A549 (cell line): ENCODE data around the gene SORBS1.

ENCODE experiments used
- BHLHE40 ChIP-seq: IDR thresholded peaks from 2 replicates; pipeline ENCODE4 v1.6.1; 2012; ENCODE audit warnings: low read depth, low read length, inconsistent platforms
- CHD4 ChIP-seq: fragments of 200-600 bp; sonication (generic); IDR thresholded peaks from 2 replicates; pipeline ENCODE4 v1.6.1; 2016; ENCODE audit warnings: antibody characterized with exemption, mild to moderate bottlenecking, borderline replicate concordance
- CTCF ChIP-seq: fragments of >200 bp; sonication (Bioruptor Twin); formaldehyde crosslinking; IDR thresholded peaks from 3 replicates; pipeline ENCODE4 v1.5.1; 2016
- EHF ChIP-seq: fragments of 250-450 bp; sonication (Bioruptor Pico); IDR thresholded peaks from 2 replicates; pipeline ENCODE4 v1.5.0; 2020; ENCODE audit warnings: mild to moderate bottlenecking
- ELK1 ChIP-seq: fragments of 150-350 bp; IDR thresholded peaks from 2 replicates; pipeline ENCODE4 v1.6.1; 2014; ENCODE audit warnings: low read depth, mild to moderate bottlenecking, low read length
- EP300 ChIP-seq, 2 experiments: fragments of >200 bp; sonication (Bioruptor Twin); formaldehyde crosslinking; IDR thresholded peaks; 2 replicates in 1 of 2; 3 replicates in 1 of 2; pipeline ENCODE4 v1.6.1; 2016 to 2017
- MAX ChIP-seq: IDR thresholded peaks from 2 replicates; pipeline ENCODE4 v1.6.1; 2012
- POLR2A ChIP-seq: IDR thresholded peaks from 2 replicates; pipeline ENCODE4 v1.6.1; 2012; ENCODE audit warnings: mild to moderate bottlenecking, low read length
- POLR2AphosphoS2 ChIP-seq: conservative IDR thresholded peaks from 2 replicates; pipeline ENCODE4 v1.6.1; 2012; ENCODE audit warnings: low read length, improper control_type of control experiment, inconsistent platforms
- RAD21 ChIP-seq, 2 experiments: fragments of >200 bp in 1 of 2; sonication (Bioruptor Twin) in 1 of 2; formaldehyde crosslinking in 1 of 2; IDR thresholded peaks in 1 of 2; conservative IDR thresholded peaks in 1 of 2; 2 replicates in 1 of 2; 3 replicates in 1 of 2; pipeline ENCODE4 v1.6.1; 2012 to 2018; ENCODE audit warnings: inconsistent platforms in 1 of 2
- REST ChIP-seq: fragments of 200-600 bp; sonication (generic); IDR thresholded peaks from 2 replicates; pipeline ENCODE4 v1.6.1; 2016; ENCODE audit warnings: antibody characterized with exemption, mild to moderate bottlenecking, moderate library complexity
- SREBF2 ChIP-seq: fragments of 450-650 bp; IDR thresholded peaks from 2 replicates; pipeline ENCODE4 v1.6.1; 2014; ENCODE audit warnings: mild to moderate bottlenecking, moderate library complexity
- USF2 ChIP-seq: fragments of 450-650 bp; IDR thresholded peaks from 2 replicates; pipeline ENCODE4 v1.6.1; 2014; ENCODE audit warnings: antibody characterized with exemption

- TF ChIP-seq CTCF (no peak), CHD4 (no peak), POLR2AphosphoS2 (no peak), ELK1 (no peak), SREBF2 (no peak), EP300 (IDR thresholded peaks at IDR 0.05) (peak in 1 of 2 experiments; percentile 42; a peak in 1 of 5 replicates), POLR2A (no peak), BHLHE40 (no peak), RAD21 (conservative IDR thresholded peaks at IDR 0.05 in 1 of 2, IDR thresholded peaks at IDR 0.05 in 1 of 2) (peak; percentile 27 to 30; a peak in 3 of 5 replicates), EHF (CRISPR knock-in tag) (no peak), USF2 (no peak), MAX (peak; percentile 69), REST (no peak)
Observed at GRCh38 chr10:95308389-95309302, 252.5 kb downstream of the SORBS1 start.
